ENCODE data around the gene CLIC3. TPM values are rescaled to one million over a fixed set of nuclear protein-coding genes. Genes with fewer than 3 reads are reported as not detected.
"Not testable (repeated sequence)": the region's sequence is repeated elsewhere in the genome, so short reads cannot be mapped to it uniquely, and the experiment has no call there.

CLIC3 gene
- total RNA-seq, 1 donor from 2014 or later: not detected

DNA sequence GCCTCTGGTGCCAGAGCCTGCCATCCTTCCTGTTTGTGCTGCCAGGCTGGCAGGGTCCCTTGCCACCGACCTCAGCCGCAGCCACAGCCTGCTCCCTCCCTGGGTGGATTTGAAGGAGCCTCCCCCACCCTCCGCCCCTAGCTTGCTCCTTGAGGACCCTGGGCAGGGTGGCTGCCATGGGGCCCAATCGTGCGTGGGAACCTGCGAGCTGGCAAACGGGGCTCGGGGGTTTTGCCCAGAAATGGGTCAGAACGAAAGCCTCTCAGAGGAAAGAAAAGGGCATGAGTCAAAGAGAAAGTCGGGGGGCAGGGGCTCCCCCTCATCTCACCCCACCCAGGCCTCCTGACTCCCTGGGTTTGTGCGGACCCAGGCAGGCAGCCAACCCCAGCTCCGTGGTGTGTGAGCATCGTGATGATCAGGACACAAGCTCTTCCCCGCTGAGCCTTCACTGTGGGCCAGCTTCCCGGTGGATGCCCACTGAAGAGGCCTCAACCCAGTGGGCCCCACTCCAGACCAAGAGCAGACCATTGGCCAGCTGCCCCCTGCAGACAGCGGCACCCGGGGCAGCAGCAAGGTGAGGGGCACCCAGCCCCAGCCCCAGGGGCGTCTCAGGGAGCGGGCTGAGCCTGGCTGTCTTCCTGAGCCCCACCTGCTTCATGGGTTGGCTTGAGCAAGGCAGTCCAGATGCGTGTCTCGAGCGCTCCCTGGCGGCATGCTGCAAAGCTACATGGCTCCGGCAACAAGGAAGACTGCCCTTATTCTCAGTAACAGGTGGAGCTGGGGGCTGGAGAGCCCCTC is 38.5 kb upstream of the CLIC3 start:
- Mint-ChIP-seq H3K27ac (ENCODE audit: unreplicated experiment) (no peak overlapping the region), H3K36me3 (ENCODE audit: low read depth, unreplicated experiment) (peaks cover 4% of the 10 kb centered on the region), H3K4me3 (ENCODE audit: unreplicated experiment) (no peak overlapping the region), H3K27me3 (ENCODE audit: unreplicated experiment) (peaks cover 3% of the 10 kb centered on the region), H3K9me3 (ENCODE audit: unreplicated experiment) (no peaks in the 10 kb centered on the region), H3K4me1 (ENCODE audit: unreplicated experiment) (no peaks in the 10 kb centered on the region)
- peak; percentile 90 for DNase-seq (ENCODE audit: low spot score)
- TF ChIP-seq, protein P1, sequence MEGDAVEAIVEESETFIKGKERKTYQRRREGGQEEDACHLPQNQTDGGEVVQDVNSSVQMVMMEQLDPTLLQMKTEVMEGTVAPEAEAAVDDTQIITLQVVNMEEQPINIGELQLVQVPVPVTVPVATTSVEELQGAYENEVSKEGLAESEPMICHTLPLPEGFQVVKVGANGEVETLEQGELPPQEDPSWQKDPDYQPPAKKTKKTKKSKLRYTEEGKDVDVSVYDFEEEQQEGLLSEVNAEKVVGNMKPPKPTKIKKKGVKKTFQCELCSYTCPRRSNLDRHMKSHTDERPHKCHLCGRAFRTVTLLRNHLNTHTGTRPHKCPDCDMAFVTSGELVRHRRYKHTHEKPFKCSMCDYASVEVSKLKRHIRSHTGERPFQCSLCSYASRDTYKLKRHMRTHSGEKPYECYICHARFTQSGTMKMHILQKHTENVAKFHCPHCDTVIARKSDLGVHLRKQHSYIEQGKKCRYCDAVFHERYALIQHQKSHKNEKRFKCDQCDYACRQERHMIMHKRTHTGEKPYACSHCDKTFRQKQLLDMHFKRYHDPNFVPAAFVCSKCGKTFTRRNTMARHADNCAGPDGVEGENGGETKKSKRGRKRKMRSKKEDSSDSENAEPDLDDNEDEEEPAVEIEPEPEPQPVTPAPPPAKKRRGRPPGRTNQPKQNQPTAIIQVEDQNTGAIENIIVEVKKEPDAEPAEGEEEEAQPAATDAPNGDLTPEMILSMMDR (IDR thresholded peaks at IDR 0.05; ENCODE audit: unreplicated experiment): peak; percentile 67

DNA sequence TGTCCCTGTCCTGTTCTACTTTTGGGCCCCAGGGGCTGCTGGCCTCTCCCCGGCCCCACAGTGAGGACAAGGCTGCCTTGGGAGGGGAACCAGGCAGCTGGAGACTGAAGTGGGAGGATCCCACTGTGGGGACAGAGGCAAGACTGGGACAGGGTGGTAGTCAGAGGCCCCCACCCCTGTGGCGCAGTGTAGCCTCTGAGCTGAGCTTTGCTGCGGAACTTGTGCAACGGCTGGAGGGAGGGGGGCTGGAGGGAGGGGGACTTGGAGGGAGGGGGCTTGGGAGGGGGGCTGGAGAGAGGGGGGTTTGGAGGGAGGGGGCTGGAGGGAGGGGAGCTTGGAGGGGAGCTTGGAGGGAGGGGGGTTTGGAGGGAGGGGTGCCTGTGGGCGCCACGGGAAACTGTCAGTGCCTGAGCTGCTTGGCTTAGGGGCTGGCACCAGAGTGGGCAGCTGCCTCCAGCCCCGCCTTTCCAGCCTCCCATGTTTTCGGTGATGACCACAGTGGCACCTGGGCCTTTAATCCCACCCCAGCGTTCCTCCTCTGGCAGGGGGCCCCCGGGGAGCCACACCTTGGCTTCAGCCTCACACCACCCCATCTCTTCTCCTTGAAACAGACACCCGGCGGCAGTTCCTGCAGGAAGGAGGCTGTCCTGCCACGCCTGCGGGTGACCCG is 37.8 kb upstream of the CLIC3 start:
- H3K4me3 Mint-ChIP-seq (ENCODE audit: unreplicated experiment): no peak overlapping the region
- H3K9me3 Mint-ChIP-seq (ENCODE audit: unreplicated experiment): no peaks in the 10 kb centered on the region
- no peak overlapping the region for H3K27ac Mint-ChIP-seq (ENCODE audit: unreplicated experiment)
- DNase-seq (ENCODE audit: low spot score): no peak
- TF ChIP-seq, protein P1 (IDR thresholded peaks at IDR 0.05; ENCODE audit: unreplicated experiment): no peak
- H3K36me3 Mint-ChIP-seq (ENCODE audit: low read depth, unreplicated experiment): peaks cover 4% of the 10 kb centered on the region
- peaks cover 6% of the 10 kb centered on the region for H3K27me3 Mint-ChIP-seq (ENCODE audit: unreplicated experiment)
- H3K4me1 Mint-ChIP-seq (ENCODE audit: unreplicated experiment): no peaks in the 10 kb centered on the region

DNA sequence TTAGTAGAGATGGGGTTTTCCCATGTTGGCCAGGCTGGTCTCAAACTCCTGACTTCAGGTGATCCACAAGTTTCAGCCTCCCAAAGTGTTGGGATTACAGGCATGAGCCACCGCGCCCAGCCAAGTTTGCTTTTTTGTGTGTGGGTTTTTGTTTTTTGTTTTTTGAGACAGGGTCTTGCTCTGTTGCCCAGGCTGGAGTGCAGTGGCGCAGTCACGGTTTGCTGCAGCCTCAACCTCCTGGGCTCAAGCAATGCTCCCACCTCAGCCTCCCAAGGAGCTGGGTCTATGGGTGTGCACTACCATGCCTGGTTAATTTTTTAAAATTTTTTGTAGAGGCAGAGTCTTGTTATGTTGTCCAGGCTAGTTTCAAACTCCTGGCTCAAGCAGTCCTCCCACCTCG is 37.1 kb upstream of the CLIC3 start:
- H3K4me3 Mint-ChIP-seq (ENCODE audit: unreplicated experiment); DNase-seq (ENCODE audit: low spot score); H3K36me3 Mint-ChIP-seq (ENCODE audit: low read depth, unreplicated experiment); H3K9me3 Mint-ChIP-seq (ENCODE audit: unreplicated experiment); H3K27me3 Mint-ChIP-seq (ENCODE audit: unreplicated experiment); H3K4me1 Mint-ChIP-seq (ENCODE audit: unreplicated experiment); H3K27ac Mint-ChIP-seq (ENCODE audit: unreplicated experiment): not testable (repeated sequence)

DNA sequence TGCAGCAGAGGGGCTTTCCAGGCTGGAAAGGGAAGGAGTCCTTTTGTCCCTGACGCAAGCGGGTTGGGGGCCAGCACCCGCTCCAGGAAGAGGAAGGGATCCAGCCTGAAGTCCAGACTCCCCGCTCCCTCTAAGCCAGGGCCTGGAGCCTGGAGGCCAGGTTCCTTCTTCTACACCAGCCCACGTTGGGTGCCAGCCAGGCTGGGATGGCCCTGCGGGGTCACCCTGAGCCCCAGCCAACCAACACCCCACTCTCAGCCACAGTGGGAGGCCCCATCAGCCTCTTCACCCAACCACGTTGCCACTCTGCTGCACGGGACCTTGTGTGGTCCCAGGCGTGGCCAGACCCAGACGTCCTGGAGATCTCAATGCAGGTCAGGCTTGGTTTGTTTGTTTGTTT is 36.5 kb upstream of the CLIC3 start:
- Mint-ChIP-seq H3K36me3 (ENCODE audit: low read depth, unreplicated experiment) (peaks cover 4% of the 10 kb centered on the region), H3K4me3 (ENCODE audit: unreplicated experiment) (no peak overlapping the region), H3K27ac (ENCODE audit: unreplicated experiment) (peak overlapping the region; percentile 48), H3K27me3 (ENCODE audit: unreplicated experiment) (peaks cover 6% of the 10 kb centered on the region), H3K9me3 (ENCODE audit: unreplicated experiment) (no peaks in the 10 kb centered on the region), H3K4me1 (ENCODE audit: unreplicated experiment) (no peaks in the 10 kb centered on the region)
- no peak for DNase-seq (ENCODE audit: low spot score)
- TF ChIP-seq, protein P1 (IDR thresholded peaks at IDR 0.05; ENCODE audit: unreplicated experiment): no peak

DNA sequence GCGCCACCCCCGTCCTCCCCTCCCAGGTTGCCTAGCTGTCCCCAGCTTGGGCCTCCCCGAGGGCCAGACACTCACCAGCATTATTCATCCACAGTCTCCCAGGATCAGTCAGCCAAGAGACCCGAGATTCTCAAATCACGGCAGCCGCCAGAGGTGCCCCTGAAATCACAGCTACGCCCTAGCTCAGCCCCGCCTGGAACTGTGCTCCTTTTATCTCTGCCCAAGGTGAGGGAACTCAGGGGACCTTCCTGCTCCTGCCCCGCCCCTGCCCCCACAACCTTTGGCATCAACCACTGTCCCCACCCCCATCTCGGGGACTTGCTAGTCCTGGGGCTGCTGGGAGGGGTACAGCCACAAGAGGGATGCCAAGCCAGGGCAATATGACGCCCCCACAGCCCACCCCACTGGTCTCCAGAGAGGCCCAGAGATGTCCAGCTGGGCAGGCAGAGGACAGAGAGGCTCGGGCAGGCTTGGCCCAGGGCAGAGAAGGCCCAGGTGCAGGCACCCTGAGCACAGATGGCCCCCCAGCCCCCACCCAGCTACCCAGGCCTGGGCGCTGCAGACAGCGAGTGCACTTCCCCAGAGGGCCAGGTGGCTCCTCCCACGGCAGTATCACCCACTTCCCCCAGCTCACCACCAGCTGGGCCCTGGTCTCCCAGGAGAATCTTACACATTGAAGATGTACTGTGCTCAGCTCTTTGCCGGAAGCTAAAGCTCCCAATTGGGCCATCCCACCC is 35.7 kb upstream of the CLIC3 start, which contains the start of gene FUT7:
TSS of gene FUT7 (minus strand) at position 185 of the 737 bp plus-strand sequence. CDS start at position 88, 97 bp downstream.
- no peaks in the 10 kb centered on the region for H3K9me3 Mint-ChIP-seq (ENCODE audit: unreplicated experiment)
- H3K4me1 Mint-ChIP-seq (ENCODE audit: unreplicated experiment): no peaks in the 10 kb centered on the region
- DNase-seq (ENCODE audit: low spot score): no peak
- TF ChIP-seq, protein P1 (IDR thresholded peaks at IDR 0.05; ENCODE audit: unreplicated experiment): no peak
- H3K27ac Mint-ChIP-seq (ENCODE audit: unreplicated experiment): no peak within 1 kb of the TSS
- H3K27me3 Mint-ChIP-seq (ENCODE audit: unreplicated experiment): peaks cover 8% of the 10 kb centered on the region
- H3K36me3 Mint-ChIP-seq (ENCODE audit: low read depth, unreplicated experiment): no peaks in the 10 kb centered on the region
- H3K4me3 Mint-ChIP-seq (ENCODE audit: unreplicated experiment): no peak within 1 kb of the TSS
